Activated CD8-positive, alpha-beta memory T cell treated with anti-CD3 and anti-CD28 coated beads for 1 hour (primary cell): ENCODE measurements around the gene ANKRD26.

Experiments
- DNase-seq, 2 donors: peaks; one replicate each; pipeline ENCODE4 v3.0.0-alpha.2; 2020; ENCODE audit warnings: low read depth in 1 of 2; ENCODE audit errors: extremely low read depth in 1 of 2

The ANKRD26 gene

GRCh38 chr10:27022048-27022447 is 78.2 kb downstream of the ANKRD26 start:
- DNase-seq: no peak

GRCh38 chr10:27020243-27020642 is 80.1 kb downstream of the ANKRD26 start:
- no peak for DNase-seq

DNA sequence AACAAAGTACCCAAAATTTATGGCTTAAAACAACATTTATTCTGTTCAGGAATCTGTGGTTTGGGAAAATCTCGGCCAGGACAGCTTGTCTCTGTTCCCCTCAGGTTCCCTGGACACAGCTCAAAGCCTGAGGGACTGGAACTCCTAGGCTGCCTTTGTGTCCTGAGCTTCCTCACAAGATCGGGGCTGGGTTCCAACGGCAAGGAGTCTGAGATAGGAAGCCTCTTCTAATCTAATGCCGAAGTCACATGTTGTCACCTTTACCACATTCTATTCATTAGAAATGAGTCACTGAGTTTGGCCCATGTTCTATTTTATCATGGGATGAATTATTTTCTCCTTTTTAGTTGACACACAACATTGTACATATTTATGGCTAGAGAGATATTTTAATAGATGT is 80.5 kb downstream of the ANKRD26 start:
- DNase-seq: no peak

DNA sequence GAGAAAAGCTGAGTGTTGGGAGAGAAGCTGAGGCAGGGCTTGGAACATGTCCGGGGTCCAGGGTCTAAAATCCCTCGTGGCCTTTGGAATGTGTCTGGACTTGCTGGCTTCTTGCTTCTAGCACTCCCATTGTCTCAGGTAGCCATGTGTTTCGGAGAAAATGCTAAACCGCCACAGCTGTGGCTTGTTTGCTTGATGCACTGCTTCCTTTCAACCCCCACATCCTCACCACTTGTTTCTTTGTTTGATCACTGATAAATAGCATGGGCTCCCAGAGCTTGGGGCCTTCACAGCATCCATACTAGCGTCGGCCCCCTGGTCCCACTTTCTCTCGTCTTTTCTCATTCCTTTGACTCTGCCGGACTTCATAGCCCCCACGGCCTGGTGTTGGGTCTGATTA is 102.7 kb downstream of the ANKRD26 start:
- DNase-seq: no peak

- DNase-seq: no peak
These were observed 105.6 kb downstream of the ANKRD26 start for GRCh38 chr10:26994743-26995142.

GRCh38 chr10:26987851-26988250 is 112.4 kb downstream of the ANKRD26 start:
- no peak for DNase-seq

DNA sequence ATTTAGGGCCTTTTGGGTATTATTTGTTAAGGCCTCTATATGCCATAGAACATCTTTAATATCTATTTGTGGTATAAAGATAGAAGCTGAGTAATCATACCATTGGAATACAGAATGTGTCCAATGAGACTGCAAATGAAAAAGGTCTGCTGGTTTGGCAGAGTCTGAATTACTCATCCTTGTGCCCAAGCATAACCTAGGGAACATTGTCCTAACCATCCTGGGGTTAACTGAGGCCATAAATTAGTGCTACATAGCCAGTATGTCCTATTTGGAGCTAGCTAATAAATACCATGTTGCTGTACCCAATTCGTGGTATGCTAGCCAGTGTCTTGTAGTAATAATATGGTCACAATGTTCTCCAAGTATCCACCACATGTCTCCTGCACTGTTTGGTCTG is 117.1 kb downstream of the ANKRD26 start:
- DNase-seq: no peak

GRCh38 chr10:26982058-26982457 is 118.2 kb downstream of the ANKRD26 start:
- no peak for DNase-seq

DNA sequence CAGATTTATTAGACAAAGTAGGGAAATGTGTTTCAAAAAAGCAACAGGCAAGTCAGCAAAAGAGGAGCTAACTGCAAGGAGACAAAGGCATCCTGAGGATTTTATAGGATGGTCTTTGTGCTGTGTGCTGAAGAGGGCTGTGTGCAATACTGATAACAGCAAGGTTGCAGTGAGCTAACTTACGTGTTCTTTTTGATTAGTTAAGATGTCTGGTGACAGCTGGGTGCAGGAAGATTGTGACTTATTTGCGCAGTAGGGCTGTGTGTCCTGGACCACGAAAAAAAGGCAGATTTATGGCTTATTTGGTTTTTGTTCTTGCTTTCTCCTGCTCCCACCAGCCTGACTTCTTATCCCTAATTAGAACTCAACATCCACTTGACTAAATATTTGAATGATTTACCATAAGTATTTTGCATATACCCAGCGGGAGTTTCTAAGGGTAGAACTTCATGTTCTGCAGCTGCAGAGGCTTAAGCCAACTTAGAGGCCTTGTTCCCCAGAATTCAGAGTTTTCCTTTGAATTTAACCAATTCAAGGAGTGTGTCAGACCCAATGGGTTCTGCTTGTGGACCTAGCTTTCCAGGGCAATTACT is 119.0 kb downstream of the ANKRD26 start:
- no peak for DNase-seq

- no peak for DNase-seq
These were observed 121.8 kb downstream of the ANKRD26 start for GRCh38 chr10:26978519-26978918.

DNA sequence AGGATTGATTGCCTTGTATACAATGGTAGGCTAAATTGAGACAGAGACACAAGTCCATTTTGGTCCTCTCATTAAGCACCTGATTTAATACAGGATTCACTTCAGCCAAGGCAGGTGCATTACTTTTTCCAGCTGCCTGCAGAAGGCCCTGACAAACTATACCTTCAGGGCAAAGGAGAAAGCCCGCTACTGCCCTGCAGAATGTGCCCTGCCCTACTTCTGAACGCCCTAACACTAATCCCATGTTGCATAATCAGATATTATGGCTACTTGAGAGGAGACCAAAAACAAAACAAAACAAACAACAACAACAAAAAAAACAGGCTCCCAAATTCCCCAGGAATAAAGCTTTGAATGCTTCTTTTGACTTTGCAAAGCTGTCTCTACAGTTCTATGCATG is 122.7 kb downstream of the ANKRD26 start:
- no peak for DNase-seq

- no peak for DNase-seq
These were observed 129.6 kb downstream of the ANKRD26 start for GRCh38 chr10:26970667-26971066.

DNA sequence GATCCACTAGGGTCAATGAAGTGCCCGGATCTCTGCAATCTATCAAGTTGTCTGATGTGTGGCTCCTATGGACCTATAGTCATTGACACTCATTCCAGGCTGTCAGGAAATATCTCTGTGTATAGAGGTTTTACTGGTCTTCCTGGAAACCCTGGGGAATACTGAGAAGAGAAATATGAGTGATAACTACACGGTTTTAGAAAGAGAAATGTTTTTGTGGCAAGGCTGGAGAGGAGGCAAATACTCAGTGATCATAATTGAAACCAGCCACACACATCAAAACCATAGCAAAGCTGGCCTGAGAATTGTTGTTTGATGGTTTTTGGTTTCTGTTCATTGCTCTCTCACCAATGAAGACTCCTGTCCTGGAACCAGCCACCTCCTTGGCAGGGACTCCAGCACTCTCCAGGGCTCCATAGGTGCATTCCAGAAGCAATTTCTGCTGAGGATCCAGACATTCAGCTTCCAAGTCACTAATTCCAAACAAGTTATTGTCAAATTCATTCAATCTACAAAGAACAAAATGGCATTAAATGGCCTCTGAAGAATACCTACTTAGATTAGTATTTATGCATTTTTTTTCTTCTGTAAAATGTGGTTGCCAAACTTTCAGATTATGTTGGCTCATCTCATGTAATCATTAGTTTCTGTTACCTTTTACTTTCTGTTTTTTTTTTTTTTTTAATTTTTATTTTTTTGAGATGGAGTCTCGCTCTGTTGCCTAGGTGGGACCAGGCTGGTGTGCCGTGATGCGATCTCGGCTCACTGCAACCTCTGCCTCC is 131.0 kb downstream of the ANKRD26 start:
- no peak for DNase-seq

DNA sequence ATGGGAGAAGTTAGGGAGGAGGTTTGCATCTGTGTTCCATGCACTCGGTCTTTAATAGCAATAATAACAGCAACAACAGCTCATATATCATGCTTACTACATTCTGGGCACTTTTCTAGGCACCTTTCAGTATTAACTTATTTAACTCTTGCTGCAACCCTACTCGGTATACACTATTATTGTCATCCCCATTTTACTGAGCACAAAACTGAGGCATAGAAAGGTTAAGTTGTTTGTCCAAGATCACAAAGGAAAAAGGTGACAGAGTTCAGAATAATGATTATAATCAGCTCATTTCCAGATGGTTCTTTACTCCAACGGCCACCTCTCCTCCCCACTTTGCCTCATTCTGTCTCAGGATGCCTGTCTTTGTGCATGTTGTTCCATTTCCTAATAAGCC is 137.5 kb downstream of the ANKRD26 start:
- no peak for DNase-seq

DNA sequence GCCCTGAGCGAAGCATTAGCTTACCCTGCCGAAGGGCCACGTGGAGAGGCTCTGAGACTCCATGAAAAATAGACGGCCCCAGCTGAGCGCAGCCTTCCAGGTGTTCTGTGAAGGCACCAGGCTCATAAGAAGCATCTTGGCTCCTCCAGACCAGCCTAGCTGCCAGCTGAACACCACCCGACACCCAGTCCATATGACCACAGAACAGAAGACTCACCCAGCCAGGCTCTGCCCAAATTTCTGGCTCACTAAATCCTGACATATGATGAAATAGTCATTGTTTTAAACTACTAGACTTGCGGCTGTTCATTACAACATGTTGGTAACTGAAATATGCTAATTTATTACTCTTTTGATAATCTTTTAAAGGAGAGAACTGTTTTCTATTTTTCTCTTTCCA is 140.0 kb downstream of the ANKRD26 start:
- DNase-seq: no peak

- DNase-seq: no peak
These were observed 140.5 kb downstream of the ANKRD26 start for GRCh38 chr10:26959841-26960240.
